ENCODE data around the gene NCS1.

DNA sequence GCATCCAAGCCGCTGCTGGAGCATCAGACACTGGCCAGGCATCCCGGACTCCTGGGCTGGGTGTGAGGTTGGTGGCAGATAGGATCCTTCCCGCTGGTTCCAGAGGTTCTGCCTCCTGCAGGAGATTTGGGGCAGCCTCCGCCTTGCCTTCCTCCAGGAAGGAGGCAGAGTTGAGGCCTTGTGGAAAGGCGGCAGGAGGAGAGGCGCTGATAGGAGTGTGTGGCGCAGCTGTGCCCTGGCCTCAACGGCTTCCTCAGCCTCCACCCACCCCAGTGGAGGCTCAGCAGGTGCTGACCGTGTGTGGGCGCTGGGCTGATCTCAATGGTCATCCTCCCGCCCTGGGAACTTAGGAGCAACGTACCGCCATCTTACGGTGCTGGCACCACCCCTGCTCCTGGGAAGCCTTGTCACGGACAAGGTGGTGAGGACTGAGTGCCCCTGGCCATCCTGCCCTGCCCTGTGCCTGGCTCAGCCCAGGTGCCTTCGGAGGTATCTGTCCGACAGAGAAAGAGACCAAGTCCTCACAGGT lies 10.2 kb downstream of the NCS1 start:
- TF ChIP-seq, protein P1, sequence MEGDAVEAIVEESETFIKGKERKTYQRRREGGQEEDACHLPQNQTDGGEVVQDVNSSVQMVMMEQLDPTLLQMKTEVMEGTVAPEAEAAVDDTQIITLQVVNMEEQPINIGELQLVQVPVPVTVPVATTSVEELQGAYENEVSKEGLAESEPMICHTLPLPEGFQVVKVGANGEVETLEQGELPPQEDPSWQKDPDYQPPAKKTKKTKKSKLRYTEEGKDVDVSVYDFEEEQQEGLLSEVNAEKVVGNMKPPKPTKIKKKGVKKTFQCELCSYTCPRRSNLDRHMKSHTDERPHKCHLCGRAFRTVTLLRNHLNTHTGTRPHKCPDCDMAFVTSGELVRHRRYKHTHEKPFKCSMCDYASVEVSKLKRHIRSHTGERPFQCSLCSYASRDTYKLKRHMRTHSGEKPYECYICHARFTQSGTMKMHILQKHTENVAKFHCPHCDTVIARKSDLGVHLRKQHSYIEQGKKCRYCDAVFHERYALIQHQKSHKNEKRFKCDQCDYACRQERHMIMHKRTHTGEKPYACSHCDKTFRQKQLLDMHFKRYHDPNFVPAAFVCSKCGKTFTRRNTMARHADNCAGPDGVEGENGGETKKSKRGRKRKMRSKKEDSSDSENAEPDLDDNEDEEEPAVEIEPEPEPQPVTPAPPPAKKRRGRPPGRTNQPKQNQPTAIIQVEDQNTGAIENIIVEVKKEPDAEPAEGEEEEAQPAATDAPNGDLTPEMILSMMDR (IDR thresholded peaks at IDR 0.05): no peak
- TF ChIP-seq POLR2A (IDR thresholded peaks at IDR 0.05): no peak
- TF ChIP-seq POLR2AphosphoS5 (IDR thresholded peaks at IDR 0.05): no peak

Measured in prostate gland (tissue), 2 donors.